Cardiac fibroblast (primary cell): ENCODE results near the gene IRX2.

ENCODE experiments used
- DNase-seq, 2 donors: peaks; one replicate each; pipeline versions ENCODE4 v3.0.0 to v3.0.0-alpha.2; 2010; ENCODE audit warnings: low read depth in 2 of 2
- H3K4me3 ChIP-seq, 2 donors: replicated peaks in 1 of 2; 1 replicate in 1 of 2; 2 replicates in 1 of 2; pipeline ENCODE4 v1.5.1; 2011; ENCODE audit warnings: low read depth in 2 of 2, low read length in 2 of 2, mild to moderate bottlenecking in 2 of 2, moderate library complexity in 1 of 2
- CTCF ChIP-seq: IDR thresholded peaks from one replicate; pipeline ENCODE4 v1.5.1; 2011; ENCODE audit warnings: low read depth, mild to moderate bottlenecking, low read length, inconsistent platforms

IRX2 gene

DNA sequence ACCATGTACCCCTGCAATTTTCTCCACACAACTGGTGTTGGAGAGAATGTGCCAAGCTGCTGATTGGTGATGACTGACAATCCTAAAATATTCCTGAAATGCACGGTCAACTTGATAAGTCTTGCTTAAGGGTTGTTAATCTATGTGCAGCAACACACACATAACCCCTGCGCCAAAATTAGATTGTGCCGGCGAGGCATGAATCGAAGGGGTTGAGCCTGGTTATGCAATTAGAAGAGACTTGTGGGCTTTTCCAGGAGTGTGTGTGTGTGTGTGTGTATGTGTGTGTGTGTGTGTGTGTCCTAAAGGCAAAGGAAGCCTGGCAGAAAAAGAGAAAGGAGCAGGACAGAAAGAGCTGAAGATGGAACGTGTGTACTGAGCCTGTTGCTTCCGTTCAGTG, 22.3 kb downstream of the IRX2 start:
- H3K4me3 ChIP-seq: no peak overlapping the region
- DNase-seq: no peak
- no peak for TF ChIP-seq CTCF

GRCh38 chr5:2727550-2727949, 23.9 kb downstream of the IRX2 start:
- no peak for DNase-seq
- TF ChIP-seq CTCF: no peak

DNA sequence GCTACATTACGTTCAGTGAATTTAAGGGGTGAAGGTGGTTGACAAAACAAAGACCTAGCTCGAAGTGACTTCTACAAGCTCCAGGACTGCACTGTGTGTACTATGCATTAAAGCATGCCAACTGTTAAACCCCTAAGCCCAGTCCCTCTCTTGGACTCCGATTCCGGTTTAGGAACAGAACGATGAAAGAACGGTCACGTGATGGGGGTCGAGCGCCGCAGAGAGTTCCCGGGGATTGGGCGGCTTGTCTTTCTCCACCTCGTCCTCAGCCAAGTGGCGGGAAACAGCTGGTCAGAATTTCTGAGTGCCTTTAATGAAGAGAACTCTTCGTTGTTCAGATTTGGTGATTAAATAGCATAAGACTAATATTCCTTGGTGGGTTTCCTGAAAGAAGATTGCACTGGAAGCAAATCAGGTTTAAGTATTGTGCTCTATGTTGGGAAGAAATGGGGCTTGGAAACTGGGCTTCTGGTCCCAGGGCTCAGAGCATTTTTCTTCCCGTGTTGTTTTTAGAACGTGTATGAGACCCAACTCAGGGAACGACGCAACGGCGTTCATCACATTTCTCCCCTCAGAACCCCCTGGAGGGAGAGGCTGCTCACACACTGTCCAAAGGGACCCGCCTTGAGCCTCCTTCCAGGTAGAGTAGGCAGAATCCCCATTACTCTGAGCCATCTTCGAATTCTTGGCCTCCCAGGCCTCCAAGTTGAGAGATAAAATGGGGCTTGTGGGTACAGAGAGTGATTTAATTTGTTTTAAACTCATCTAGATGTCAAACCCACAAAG, 25.3 kb downstream of the IRX2 start:
- DNase-seq: no peak
- no peak for TF ChIP-seq CTCF
- H3K4me3 ChIP-seq: no peak overlapping the region

More at GRCh38 chr5:2727550-2727949, 23.9 kb downstream of the IRX2 start:
- H3K4me3 ChIP-seq: no peak overlapping the region

DNA sequence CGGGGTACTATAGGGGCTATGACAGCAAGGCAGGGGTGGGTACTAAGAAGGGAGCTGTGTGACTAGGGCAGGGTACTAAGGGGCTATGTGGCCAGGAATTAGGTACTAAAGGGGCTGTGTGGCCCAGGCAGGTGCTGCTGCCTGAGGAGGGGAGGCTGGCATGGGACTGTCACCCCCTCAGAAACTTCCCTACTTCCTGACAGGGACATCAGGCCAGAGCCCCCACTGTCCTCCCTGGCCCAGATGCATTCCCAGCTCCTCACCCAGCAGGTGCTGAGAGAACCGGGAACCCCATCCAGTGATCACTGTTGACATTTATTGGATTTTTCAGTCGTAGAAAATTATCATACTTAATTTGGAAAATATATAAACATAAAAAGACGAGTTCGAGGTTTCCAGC, 26.6 kb downstream of the IRX2 start:
- no peak for DNase-seq
- no peak overlapping the region for H3K4me3 ChIP-seq
- TF ChIP-seq CTCF: no peak

- no peak for DNase-seq
- H3K4me3 ChIP-seq: no peak overlapping the region
- TF ChIP-seq CTCF: no peak
These were observed 27.4 kb downstream of the IRX2 start for GRCh38 chr5:2724031-2724581.

DNA sequence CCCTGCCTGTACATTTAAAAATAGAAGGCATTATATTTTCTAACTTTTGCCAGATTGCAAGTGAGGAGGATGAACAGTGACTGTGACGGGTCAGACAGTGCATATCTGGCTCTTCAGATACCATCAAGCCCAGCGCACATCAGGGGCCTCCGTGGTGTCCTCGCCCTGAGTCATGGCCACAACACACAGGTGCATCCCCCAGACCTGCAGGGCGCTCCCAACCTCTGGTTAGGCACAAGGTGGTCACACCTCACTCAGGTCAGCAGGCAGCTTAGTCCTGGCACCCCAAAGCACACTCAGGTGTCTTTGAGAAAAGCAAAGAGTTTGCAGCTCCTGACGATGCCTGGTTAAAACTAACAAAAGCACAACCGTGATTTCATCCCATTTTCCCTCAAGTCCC, 28.6 kb downstream of the IRX2 start:
- no peak for TF ChIP-seq CTCF
- no peak for DNase-seq

More for the DNA sequence above, 28.6 kb downstream of the IRX2 start:
- H3K4me3 ChIP-seq: no peak overlapping the region
